Calu3 (cell line): ENCODE measurements around the gene DYSF. TPM values are rescaled to one million over a fixed set of nuclear protein-coding genes. Genes with fewer than 3 reads are reported as not detected.

Experiments used
- BruUV-seq: library from RNA; stranded (reverse); fragments of 400-500 nt; replicated peaks from 2 replicates; lab custom pipeline; 2021; lab: Mats Ljungman, UMichigan
- CTCF ChIA-PET: fragments of 300-600 bp; sonication (Branson Sonifier 250); formaldehyde crosslinking; loops from one replicate; lab custom pipeline; 2022; ENCODE audit warnings: antibody characterized with exemption; lab: Charles Lee
- DNase-seq: peaks from one replicate; pipeline ENCODE4 v3.0.0; 2022
- H3K27ac Mint-ChIP-seq: one replicate; pipeline ENCODE4 v1.8.0; 2022; ENCODE audit warnings: mixed read lengths; ENCODE audit not compliant: unreplicated experiment
- H3K27me3 Mint-ChIP-seq: one replicate; pipeline ENCODE4 v1.8.0; 2022; ENCODE audit warnings: mixed read lengths; ENCODE audit not compliant: unreplicated experiment
- H3K36me3 Mint-ChIP-seq: one replicate; pipeline ENCODE4 v1.8.0; 2022; ENCODE audit warnings: mild to moderate bottlenecking, moderate library complexity, mixed read lengths; ENCODE audit not compliant: insufficient read depth, unreplicated experiment
- H3K4me1 Mint-ChIP-seq: one replicate; pipeline ENCODE4 v1.8.0; 2022; ENCODE audit warnings: mild to moderate bottlenecking, low read depth, mixed read lengths; ENCODE audit not compliant: unreplicated experiment
- H3K4me3 Mint-ChIP-seq: one replicate; pipeline ENCODE4 v1.8.0; 2022; ENCODE audit warnings: mild to moderate bottlenecking, low read depth, moderate library complexity, mixed read lengths; ENCODE audit not compliant: unreplicated experiment
- H3K9me3 Mint-ChIP-seq: one replicate; pipeline ENCODE4 v1.8.0; 2022; ENCODE audit warnings: low read depth, mixed read lengths; ENCODE audit not compliant: unreplicated experiment
- CTCF ChIP-seq: fragments of 200-600 bp; IDR thresholded peaks from one replicate; pipeline ENCODE4 v1.8.0; 2022; ENCODE audit warnings: antibody characterized with exemption; ENCODE audit not compliant: unreplicated experiment
- intact Hi-C: fragments of 100-400 bp; cut with micrococcal nuclease; formaldehyde crosslinking; loops from one replicate; pipeline ENCODE4 v1.10.0; 2022; ENCODE audit not compliant: unreplicated experiment
- total RNA-seq: library from RNA; stranded (reverse); gene quantifications from 2 replicates; pipeline ENCODE4 v1.2.3, GENCODE V29; 2022

The DYSF gene
- total RNA-seq, 1 experiment from 2014 or later = 3.2 TPM

- Mint-ChIP-seq H3K27me3 (peaks cover 44% of the 10 kb centered on the region), H3K4me3 (no peak overlapping the region), H3K9me3 (peaks cover 4% of the 10 kb centered on the region), H3K4me1 (no peaks in the 10 kb centered on the region), H3K27ac (no peak overlapping the region), H3K36me3 (no peaks in the 10 kb centered on the region)
- intact Hi-C loops = no loop called here
- no peak for DNase-seq
- BruUV-seq = no TSS peak
- CTCF ChIA-PET = no interaction called here
- TF ChIP-seq CTCF = no peak
Measured at GRCh38 chr2:71721362-71721665, 268.0 kb downstream of the DYSF start.

- H3K4me3 Mint-ChIP-seq = no peak overlapping the region
- peaks cover 4% of the 10 kb centered on the region for H3K9me3 Mint-ChIP-seq
- no peaks in the 10 kb centered on the region for H3K36me3 Mint-ChIP-seq
- intact Hi-C loops = no loop called here
- CTCF ChIA-PET = no interaction called here
- H3K4me1 Mint-ChIP-seq = no peaks in the 10 kb centered on the region
- DNase-seq = no peak
- H3K27me3 Mint-ChIP-seq = peaks cover 44% of the 10 kb centered on the region
- H3K27ac Mint-ChIP-seq = no peak overlapping the region
- TF ChIP-seq CTCF = no peak
- no TSS peak for BruUV-seq
Measured at GRCh38 chr2:71721669-71722068, 268.3 kb downstream of the DYSF start.

GRCh38 chr2:71722286-71722685 is 268.9 kb downstream of the DYSF start:
- DNase-seq = no peak
- intact Hi-C loops = no loop called here
- Mint-ChIP-seq H3K9me3 (peaks cover 4% of the 10 kb centered on the region), H3K4me1 (no peaks in the 10 kb centered on the region), H3K27ac (no peak overlapping the region), H3K27me3 (peaks cover 44% of the 10 kb centered on the region), H3K36me3 (no peaks in the 10 kb centered on the region), H3K4me3 (no peak overlapping the region)
- CTCF ChIA-PET = no interaction called here
- BruUV-seq = no TSS peak
- TF ChIP-seq CTCF = no peak

GRCh38 chr2:71724793-71725192 is 271.4 kb downstream of the DYSF start:
- no TSS peak for BruUV-seq
- Mint-ChIP-seq H3K4me3 (no peak overlapping the region), H3K9me3 (peaks cover 4% of the 10 kb centered on the region), H3K4me1 (no peaks in the 10 kb centered on the region), H3K27ac (no peak overlapping the region), H3K27me3 (peaks cover 29% of the 10 kb centered on the region), H3K36me3 (no peaks in the 10 kb centered on the region)
- TF ChIP-seq CTCF = no peak
- CTCF ChIA-PET = no interaction called here
- intact Hi-C loops = no loop called here
- no peak for DNase-seq
